Esophagus squamous epithelium (tissue), 4 donors: ENCODE data around the gene PLCB2.
A peak's percentile ranks its signal among the peaks of the same experiment; 100 is the strongest.

ENCODE experiments used
- POLR2A ChIP-seq, 4 donors: fragments of 450-650 bp; IDR thresholded peaks; one replicate each; pipeline ENCODE4 v1.6.1; 2017; ENCODE audit warnings: antibody characterized with exemption in 4 of 4, mild to moderate bottlenecking in 4 of 4, moderate library complexity in 3 of 4
- TF ChIP-seq, protein P1 (sequence below), 6 experiments: fragments of 450-650 bp in 4 of 6; fragments of 200-600 bp in 2 of 6; sonication (generic) in 2 of 6; IDR thresholded peaks; one replicate each; pipeline ENCODE4 v1.5.1; 2016 to 2019; ENCODE audit warnings: antibody characterized with exemption in 6 of 6, mild to moderate bottlenecking in 4 of 6, moderate library complexity in 4 of 6

DNA sequence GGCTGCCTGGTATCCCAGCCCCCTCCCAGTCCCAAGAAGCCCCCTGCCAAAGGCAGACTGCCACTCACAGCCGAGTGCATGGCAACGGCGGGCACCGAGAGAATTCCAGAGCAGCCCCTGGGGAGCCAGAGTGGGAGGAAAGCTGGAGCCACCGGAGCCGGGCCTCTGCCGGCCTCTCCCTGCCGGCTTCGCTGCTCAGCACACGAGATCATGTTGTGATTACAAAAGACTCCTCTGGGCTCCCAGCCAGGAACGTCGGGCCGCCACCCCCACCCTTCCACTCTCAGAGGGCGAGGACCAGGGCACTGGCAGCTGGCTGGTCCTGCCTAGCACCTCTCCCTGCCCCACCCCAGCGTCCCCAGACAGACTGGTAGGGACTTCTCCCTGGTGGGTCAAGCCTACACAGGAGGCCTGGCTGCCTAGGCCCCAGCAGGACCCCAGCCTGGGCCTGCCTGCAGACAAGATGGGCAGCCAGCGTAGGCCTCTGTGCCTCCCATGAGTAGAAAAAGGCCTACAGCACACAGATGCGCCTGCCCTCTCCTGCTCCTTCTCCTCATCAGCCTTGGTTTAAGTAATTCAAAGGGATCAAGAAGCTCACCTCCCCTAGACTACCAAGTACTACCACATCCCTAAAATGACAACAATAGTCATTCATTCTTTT is 33.1 kb upstream of the PLCB2 start, which contains the start of gene CCDC9B:
- TF ChIP-seq, protein P1, sequence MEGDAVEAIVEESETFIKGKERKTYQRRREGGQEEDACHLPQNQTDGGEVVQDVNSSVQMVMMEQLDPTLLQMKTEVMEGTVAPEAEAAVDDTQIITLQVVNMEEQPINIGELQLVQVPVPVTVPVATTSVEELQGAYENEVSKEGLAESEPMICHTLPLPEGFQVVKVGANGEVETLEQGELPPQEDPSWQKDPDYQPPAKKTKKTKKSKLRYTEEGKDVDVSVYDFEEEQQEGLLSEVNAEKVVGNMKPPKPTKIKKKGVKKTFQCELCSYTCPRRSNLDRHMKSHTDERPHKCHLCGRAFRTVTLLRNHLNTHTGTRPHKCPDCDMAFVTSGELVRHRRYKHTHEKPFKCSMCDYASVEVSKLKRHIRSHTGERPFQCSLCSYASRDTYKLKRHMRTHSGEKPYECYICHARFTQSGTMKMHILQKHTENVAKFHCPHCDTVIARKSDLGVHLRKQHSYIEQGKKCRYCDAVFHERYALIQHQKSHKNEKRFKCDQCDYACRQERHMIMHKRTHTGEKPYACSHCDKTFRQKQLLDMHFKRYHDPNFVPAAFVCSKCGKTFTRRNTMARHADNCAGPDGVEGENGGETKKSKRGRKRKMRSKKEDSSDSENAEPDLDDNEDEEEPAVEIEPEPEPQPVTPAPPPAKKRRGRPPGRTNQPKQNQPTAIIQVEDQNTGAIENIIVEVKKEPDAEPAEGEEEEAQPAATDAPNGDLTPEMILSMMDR (IDR thresholded peaks at IDR 0.05) = peak in 2 of 6 experiments; percentile 3
- TF ChIP-seq POLR2A (IDR thresholded peaks at IDR 0.05) = peak in 3 of 4 donors; percentile 47 to 80 (median 55)
